Prostate gland (tissue), 2 donors: ENCODE data around the gene SUFU. TPM values are rescaled to one million over a fixed set of nuclear protein-coding genes. Genes with fewer than 3 reads are reported as not detected.

ENCODE experiments used
- DNase-seq: peaks from one replicate; pipeline ENCODE4 v3.0.0-alpha.2; 2019; ENCODE audit warnings: low spot score
- H3K27ac ChIP-seq, 2 donors: fragments of 200-600 bp; sonication (generic); 2 replicates each; pipeline ENCODE4 v1.5.1; 2017 to 2019
- H3K27me3 ChIP-seq: fragments of 200-600 bp; sonication (generic); replicated peaks from 2 replicates; pipeline ENCODE4 v1.5.1; 2019; ENCODE audit not compliant: insufficient read depth
- H3K36me3 ChIP-seq, 2 donors: fragments of 200-600 bp; sonication (generic); 1 replicate in 1 of 2; 2 replicates in 1 of 2; pipeline versions ENCODE4 v1.5.1 to v1.8.1; 2017 to 2019
- H3K4me1 ChIP-seq: fragments of 200-600 bp; sonication (generic); replicated peaks from 2 replicates; pipeline ENCODE4 v1.5.1; 2019
- H3K4me3 ChIP-seq, 2 donors: fragments of 200-600 bp; sonication (generic); 2 replicates each; pipeline ENCODE4 v1.5.1; 2017 to 2019
- H3K9me3 ChIP-seq: fragments of 200-600 bp; sonication (generic); 2 replicates; pipeline ENCODE4 v1.5.1; 2017
- CTCF ChIP-seq, 4 experiments: fragments of 200-600 bp in 2 of 4; fragments of 450-650 bp in 2 of 4; sonication (generic) in 2 of 4; IDR thresholded peaks; 1 replicate in 3 of 4; 2 replicates in 1 of 4; pipeline ENCODE4 v1.5.1; 2016 to 2019; ENCODE audit warnings: antibody characterized with exemption in 4 of 4, mild to moderate bottlenecking in 2 of 4, moderate library complexity in 2 of 4
- POLR2A ChIP-seq: fragments of 450-650 bp; IDR thresholded peaks from one replicate; pipeline ENCODE4 v1.6.1; 2016; ENCODE audit warnings: antibody characterized with exemption, mild to moderate bottlenecking
- POLR2AphosphoS5 ChIP-seq: sonication (generic); formaldehyde crosslinking; IDR thresholded peaks from one replicate; pipeline ENCODE4 v1.6.1; 2017; ENCODE audit warnings: antibody characterized with exemption
- WGBS: methylation state at CpG from one replicate; pipeline ENCODE4 v1.1.5; 2018; 5-methylcytosine and 5-hydroxymethylcytosine counted together
- intact Hi-C: fragments of 100-400 bp; cut with DNase I; formaldehyde crosslinking; loops from one replicate; pipeline ENCODE4 v1.14.2; 2022
- total RNA-seq, 2 donors: library from RNA; depleted of rRNA; stranded (reverse); fragments of >200 nt; gene quantifications; one replicate each; pipeline ENCODE4 v1.1.0, GENCODE V29; 2016

Gene SUFU
- total RNA-seq, 2 donors from 2014 or later: 17.4 to 20.4 TPM

GRCh38 chr10:102554531-102554930 lies 50.8 kb downstream of the SUFU start:
- H3K9me3 ChIP-seq: no peaks in the 10 kb centered on the region
- intact Hi-C loops: no loop called here
- DNase-seq: no peak
- H3K27me3 ChIP-seq: no peaks in the 10 kb centered on the region
- H3K36me3 ChIP-seq: no peaks in the 10 kb centered on the region
- no peak overlapping the region for H3K4me3 ChIP-seq
- WGBS: 96% methylated on average over 5 of the region's 5 CpGs
- H3K27ac ChIP-seq: no peak overlapping the region
- H3K4me1 ChIP-seq: no peaks in the 10 kb centered on the region
- no peak for TF ChIP-seq POLR2AphosphoS5
- no peak for TF ChIP-seq POLR2A
- no peak for TF ChIP-seq CTCF (IDR thresholded peaks at IDR 0.05)

GRCh38 chr10:102555781-102556328 lies 52.1 kb downstream of the SUFU start:
- DNase-seq: peak; percentile 57

GRCh38 chr10:102557569-102557968 lies 53.8 kb downstream of the SUFU start:
- H3K4me1 ChIP-seq: no peaks in the 10 kb centered on the region
- TF ChIP-seq POLR2AphosphoS5 (no peak), POLR2A (no peak), CTCF (IDR thresholded peaks at IDR 0.05) (no peak)
- H3K9me3 ChIP-seq: no peaks in the 10 kb centered on the region
- no peaks in the 10 kb centered on the region for H3K36me3 ChIP-seq
- intact Hi-C loops: no loop called here
- WGBS: 44% methylated on average over 2 of the region's 2 CpGs
- no peaks in the 10 kb centered on the region for H3K27me3 ChIP-seq
- no peak overlapping the region for H3K27ac ChIP-seq
- H3K4me3 ChIP-seq: no peak overlapping the region
- no peak for DNase-seq

More at GRCh38 chr10:102555781-102556328, 52.1 kb downstream of the SUFU start:
- intact Hi-C loops: no loop called here
- peak overlapping the region; percentile 9 to 26 for H3K27ac ChIP-seq
- no peaks in the 10 kb centered on the region for H3K4me1 ChIP-seq
- TF ChIP-seq POLR2AphosphoS5 (peak; percentile 78), POLR2A (no peak)
- no peaks in the 10 kb centered on the region for H3K36me3 ChIP-seq
- no peaks in the 10 kb centered on the region for H3K27me3 ChIP-seq
- no peak overlapping the region for H3K4me3 ChIP-seq
- WGBS: 36% methylated on average over 11 of the region's 11 CpGs
- H3K9me3 ChIP-seq: no peaks in the 10 kb centered on the region

GRCh38 chr10:102559764-102560163 lies 56.0 kb downstream of the SUFU start:
- no peak overlapping the region for H3K27ac ChIP-seq
- H3K9me3 ChIP-seq: no peaks in the 10 kb centered on the region
- DNase-seq: no peak
- H3K4me1 ChIP-seq: no peaks in the 10 kb centered on the region
- no peak for TF ChIP-seq POLR2AphosphoS5
- no peak for TF ChIP-seq POLR2A
- no peak for TF ChIP-seq CTCF (IDR thresholded peaks at IDR 0.05)
- no peaks in the 10 kb centered on the region for H3K27me3 ChIP-seq
- H3K4me3 ChIP-seq: no peak overlapping the region
- intact Hi-C loops: no loop called here
- WGBS: 74% methylated on average over 4 of the region's 4 CpGs
- H3K36me3 ChIP-seq: no peaks in the 10 kb centered on the region

GRCh38 chr10:102564209-102564834 lies 60.5 kb downstream of the SUFU start:
- Histone ChIP-seq H3K9me3 (no peaks in the 10 kb centered on the region), H3K27ac (no peak overlapping the region), H3K4me3 (no peak overlapping the region), H3K27me3 (no peaks in the 10 kb centered on the region), H3K36me3 (no peaks in the 10 kb centered on the region), H3K4me1 (no peaks in the 10 kb centered on the region)
- no peak for DNase-seq
- intact Hi-C loops: no loop called here
- WGBS: 97% methylated on average over 10 of the region's 10 CpGs
- no peak for TF ChIP-seq CTCF (IDR thresholded peaks at IDR 0.05)
- no peak for TF ChIP-seq POLR2AphosphoS5
- TF ChIP-seq POLR2A: no peak
